Bronchial epithelial cell (primary cell): Measurements from ENCODE around the gene P2RX1. TPM values are rescaled to one million over a fixed set of nuclear protein-coding genes. Genes with fewer than 3 reads are reported as not detected.

Source experiments
- DNase-seq: peaks from one replicate; pipeline ENCODE4 v3.0.0-alpha.2; 2010; ENCODE audit warnings: low read depth
- FAIRE-seq: peaks from 2 replicates; lab custom pipeline; 2011; peaks lifted over from hg19 to GRCh38; lab: Jason Lieb, UNC
- H3K27me3 ChIP-seq: 2 replicates; pipeline ENCODE4 v1.5.1; 2011; ENCODE audit warnings: low read length; ENCODE audit not compliant: control insufficient read depth, insufficient read depth
- H3K36me3 ChIP-seq: 2 replicates; pipeline ENCODE4 v1.5.1; 2011; ENCODE audit warnings: low read length; ENCODE audit not compliant: control insufficient read depth, insufficient read depth
- H3K4me3 ChIP-seq: 2 replicates; pipeline ENCODE4 v1.5.1; 2011; ENCODE audit warnings: mild to moderate bottlenecking, low read depth, low read length, control low read depth
- total RNA-seq: library from RNA; depleted of rRNA; stranded (reverse); fragments of >200 nt; gene quantifications from 2 replicates; pipeline ENCODE4 v1.2.1, GENCODE V29; 2014
- TF ChIP-seq, protein P1 (sequence below): IDR thresholded peaks from 2 replicates; pipeline ENCODE4 v1.5.1; 2011; ENCODE audit warnings: mild to moderate bottlenecking, moderate library complexity, low read length, control low read depth, inconsistent platforms; ENCODE audit not compliant: insufficient read depth, severe bottlenecking

The P2RX1 gene
- total RNA-seq, 1 donor from 2014 or later = not detected

DNA sequence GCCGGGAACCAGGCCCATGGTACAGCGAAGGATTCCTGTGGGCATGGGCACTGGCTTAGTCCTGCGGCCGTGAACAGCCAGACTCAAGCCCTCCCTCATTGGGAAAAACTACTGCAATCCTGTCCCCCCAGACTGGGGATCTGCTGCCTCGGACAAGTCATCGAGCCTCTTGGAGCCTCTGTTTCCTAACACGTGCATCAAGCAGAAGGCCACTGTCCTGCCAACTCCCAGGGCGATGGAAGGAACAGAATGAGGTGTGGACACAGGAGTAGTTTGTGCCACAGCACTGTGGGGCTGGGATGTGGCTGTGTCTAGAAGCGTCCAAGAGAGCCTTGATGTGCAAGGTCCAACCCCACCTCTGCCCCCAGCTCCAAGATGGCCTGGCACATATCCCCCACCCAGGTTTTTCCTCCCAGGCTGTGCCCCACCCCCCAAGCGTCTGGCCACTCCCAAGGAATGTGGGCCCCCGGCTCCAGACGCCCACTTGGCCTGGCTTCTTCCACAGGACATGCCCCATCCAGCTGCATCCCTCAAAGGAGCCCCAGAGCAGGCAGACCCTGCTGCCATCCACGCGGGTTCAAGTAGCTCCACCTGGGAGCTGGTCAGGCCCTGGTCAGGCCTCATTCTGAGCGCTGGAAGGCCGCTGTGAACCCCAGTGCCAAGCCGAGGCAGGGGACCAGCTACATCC is 26.8 kb downstream of the P2RX1 start:
- TF ChIP-seq, protein P1, sequence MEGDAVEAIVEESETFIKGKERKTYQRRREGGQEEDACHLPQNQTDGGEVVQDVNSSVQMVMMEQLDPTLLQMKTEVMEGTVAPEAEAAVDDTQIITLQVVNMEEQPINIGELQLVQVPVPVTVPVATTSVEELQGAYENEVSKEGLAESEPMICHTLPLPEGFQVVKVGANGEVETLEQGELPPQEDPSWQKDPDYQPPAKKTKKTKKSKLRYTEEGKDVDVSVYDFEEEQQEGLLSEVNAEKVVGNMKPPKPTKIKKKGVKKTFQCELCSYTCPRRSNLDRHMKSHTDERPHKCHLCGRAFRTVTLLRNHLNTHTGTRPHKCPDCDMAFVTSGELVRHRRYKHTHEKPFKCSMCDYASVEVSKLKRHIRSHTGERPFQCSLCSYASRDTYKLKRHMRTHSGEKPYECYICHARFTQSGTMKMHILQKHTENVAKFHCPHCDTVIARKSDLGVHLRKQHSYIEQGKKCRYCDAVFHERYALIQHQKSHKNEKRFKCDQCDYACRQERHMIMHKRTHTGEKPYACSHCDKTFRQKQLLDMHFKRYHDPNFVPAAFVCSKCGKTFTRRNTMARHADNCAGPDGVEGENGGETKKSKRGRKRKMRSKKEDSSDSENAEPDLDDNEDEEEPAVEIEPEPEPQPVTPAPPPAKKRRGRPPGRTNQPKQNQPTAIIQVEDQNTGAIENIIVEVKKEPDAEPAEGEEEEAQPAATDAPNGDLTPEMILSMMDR = no peak
- FAIRE-seq = no peak
- no peaks in the 10 kb centered on the region for H3K27me3 ChIP-seq
- H3K4me3 ChIP-seq = no peak overlapping the region
- peaks cover 7% of the 10 kb centered on the region for H3K36me3 ChIP-seq
- DNase-seq = no peak

DNA sequence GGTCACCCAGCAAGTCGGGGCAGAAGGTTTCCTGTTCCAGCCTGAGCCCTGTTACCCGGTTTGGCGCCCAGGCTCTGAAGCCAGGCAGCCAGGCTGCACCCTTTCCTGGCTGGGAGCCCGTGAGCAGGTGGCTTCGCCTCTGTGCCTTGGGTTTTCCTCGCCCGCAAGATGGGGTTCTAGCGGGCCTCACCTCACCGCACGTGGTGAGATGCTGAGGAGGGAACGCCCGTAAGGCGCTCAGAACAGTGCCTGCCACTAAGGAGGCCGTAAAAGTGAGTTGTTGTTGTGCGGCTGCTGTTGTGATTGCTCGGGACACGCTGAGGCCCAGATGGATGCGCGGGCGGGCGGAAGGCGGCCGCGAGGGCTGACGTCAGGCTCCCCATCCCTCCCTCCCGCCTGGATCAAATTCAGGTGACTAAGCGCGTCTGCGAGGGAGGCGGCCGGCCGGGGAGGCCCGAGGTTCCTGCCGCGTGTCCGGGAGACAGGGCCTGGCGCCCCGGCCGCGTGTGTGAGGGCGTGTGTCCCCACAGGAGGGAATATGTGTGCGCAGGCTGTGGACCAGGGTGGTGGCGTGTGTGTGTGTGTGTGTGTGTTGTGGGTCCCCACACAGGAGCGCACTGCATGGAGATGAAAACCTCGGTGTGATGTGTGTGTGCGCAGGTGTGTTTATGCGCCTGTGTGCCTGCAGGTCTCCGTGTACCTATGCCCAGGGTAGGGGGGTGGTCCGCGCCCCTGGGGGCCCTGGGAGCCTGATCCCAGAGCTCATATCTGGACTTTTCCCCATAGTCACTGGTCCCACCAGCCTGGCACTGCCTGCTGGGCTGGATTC is 27.7 kb downstream of the P2RX1 start:
- H3K27me3 ChIP-seq = no peaks in the 10 kb centered on the region
- H3K36me3 ChIP-seq = peaks cover 15% of the 10 kb centered on the region
- TF ChIP-seq, protein P1 = no peak
- FAIRE-seq (no peak), DNase-seq (peak; percentile 83)
- H3K4me3 ChIP-seq = no peak overlapping the region

DNA sequence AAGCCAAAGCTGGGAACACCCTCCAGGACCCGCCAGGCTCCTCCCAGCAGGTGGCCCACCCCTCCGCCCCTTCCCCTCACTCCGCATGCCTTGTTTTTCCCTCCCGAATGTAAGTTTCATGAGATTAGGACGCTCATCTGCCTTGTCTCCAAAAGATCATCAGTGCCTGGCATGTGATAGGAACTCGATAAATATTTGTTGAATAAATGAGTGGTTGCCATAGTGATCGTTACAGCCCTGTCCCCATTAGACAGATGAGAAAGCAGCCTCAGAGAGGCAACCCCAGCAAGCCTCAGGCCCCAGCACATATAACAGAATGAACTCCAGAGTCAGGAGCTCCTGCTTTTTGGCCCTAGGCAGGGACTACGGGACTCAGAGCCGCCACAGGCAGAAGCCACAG is 28.5 kb downstream of the P2RX1 start:
- H3K36me3 ChIP-seq = peaks cover 20% of the 10 kb centered on the region
- TF ChIP-seq, protein P1 = no peak
- no peaks in the 10 kb centered on the region for H3K27me3 ChIP-seq
- DNase-seq = no peak
- H3K4me3 ChIP-seq = no peak overlapping the region
- no peak for FAIRE-seq

DNA sequence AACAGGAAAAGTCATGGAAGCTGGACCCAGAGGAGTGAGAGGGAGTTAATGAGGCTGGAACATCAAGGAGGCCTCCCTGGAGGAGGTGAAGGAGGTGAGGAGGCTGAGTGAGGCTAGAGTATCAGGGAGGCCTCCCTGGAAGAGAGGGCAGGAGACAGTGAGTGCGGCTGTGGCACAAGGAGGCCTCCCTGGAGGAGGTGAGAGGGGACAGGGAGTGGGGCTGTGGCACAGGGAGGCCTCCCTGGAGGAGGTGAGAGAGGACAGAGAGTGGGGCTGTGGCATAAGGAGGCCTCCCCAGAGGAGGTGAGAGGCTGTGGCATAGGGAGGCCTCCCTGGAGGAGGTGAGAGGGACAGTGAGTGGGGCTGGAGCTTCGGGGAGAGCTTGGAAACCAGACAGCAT is 28.9 kb downstream of the P2RX1 start:
- Histone ChIP-seq H3K27me3 (no peaks in the 10 kb centered on the region), H3K4me3 (no peak overlapping the region), H3K36me3 (peaks cover 24% of the 10 kb centered on the region)
- TF ChIP-seq, protein P1 = no peak
- FAIRE-seq (no peak), DNase-seq (no peak)

DNA sequence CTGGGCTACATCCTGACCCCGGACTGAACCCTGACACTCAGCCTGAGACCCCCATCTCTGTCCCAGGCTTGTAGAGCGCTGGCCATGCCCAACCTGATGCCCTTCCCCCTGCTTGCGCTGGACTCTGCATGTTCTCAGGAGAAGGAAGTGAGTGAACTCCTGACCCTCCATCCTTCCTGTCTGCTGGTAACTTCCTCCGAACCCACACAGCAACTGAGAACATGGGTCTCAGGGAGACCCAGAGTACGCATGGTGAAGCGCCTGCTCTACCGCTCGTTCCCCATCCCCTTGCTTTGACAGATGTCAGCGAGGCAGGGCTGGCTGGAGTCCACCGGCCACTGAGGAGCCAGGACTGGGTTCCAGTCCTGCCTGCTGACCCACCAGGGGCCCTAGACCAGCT is 29.5 kb downstream of the P2RX1 start:
- FAIRE-seq (no peak), DNase-seq (no peak)
- no peaks in the 10 kb centered on the region for H3K27me3 ChIP-seq
- no peak overlapping the region for H3K4me3 ChIP-seq
- peaks cover 26% of the 10 kb centered on the region for H3K36me3 ChIP-seq
- TF ChIP-seq, protein P1 = no peak
